ENCODE results near the gene HOXB2.

- no peak for TF ChIP-seq CTCF (IDR thresholded peaks at IDR 0.05; ENCODE audit: low read depth, low read length, poor library complexity, severe bottlenecking)
- no peak for TF ChIP-seq EZH2phosphoT487 (IDR thresholded peaks at IDR 0.05; ENCODE audit: borderline replicate concordance, low read length)
These were observed 25.5 kb downstream of the HOXB2 start for GRCh38 chr17:48519427-48519826.

Data from DOHH2 (cell line).